Measurements from ENCODE around the gene C12orf57.

- TF ChIP-seq, protein P1, sequence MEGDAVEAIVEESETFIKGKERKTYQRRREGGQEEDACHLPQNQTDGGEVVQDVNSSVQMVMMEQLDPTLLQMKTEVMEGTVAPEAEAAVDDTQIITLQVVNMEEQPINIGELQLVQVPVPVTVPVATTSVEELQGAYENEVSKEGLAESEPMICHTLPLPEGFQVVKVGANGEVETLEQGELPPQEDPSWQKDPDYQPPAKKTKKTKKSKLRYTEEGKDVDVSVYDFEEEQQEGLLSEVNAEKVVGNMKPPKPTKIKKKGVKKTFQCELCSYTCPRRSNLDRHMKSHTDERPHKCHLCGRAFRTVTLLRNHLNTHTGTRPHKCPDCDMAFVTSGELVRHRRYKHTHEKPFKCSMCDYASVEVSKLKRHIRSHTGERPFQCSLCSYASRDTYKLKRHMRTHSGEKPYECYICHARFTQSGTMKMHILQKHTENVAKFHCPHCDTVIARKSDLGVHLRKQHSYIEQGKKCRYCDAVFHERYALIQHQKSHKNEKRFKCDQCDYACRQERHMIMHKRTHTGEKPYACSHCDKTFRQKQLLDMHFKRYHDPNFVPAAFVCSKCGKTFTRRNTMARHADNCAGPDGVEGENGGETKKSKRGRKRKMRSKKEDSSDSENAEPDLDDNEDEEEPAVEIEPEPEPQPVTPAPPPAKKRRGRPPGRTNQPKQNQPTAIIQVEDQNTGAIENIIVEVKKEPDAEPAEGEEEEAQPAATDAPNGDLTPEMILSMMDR (IDR thresholded peaks at IDR 0.05) = no peak
- TF ChIP-seq POLR2AphosphoS5 (IDR thresholded peaks at IDR 0.05) = no peak
- TF ChIP-seq POLR2A (IDR thresholded peaks at IDR 0.05) = no peak
- no peak for TF ChIP-seq EP300 (IDR thresholded peaks at IDR 0.05; ENCODE audit: low read depth)
These were observed 20.7 kb upstream of the C12orf57 start for GRCh38 chr12:6923003-6923732.

All from transverse colon (tissue), 4 donors.